ENCODE measurements around the gene NBEA.
"Not testable (repeated sequence)": the region's sequence is repeated elsewhere in the genome, so short reads cannot be mapped to it uniquely, and the experiment has no call there.

The NBEA gene

GRCh38 chr13:34988330-34988791 lies 46.3 kb downstream of the NBEA start:
- Mint-ChIP-seq H3K27me3 (no peaks in the 10 kb centered on the region), H3K4me1 (ENCODE audit: low read depth) (no peaks in the 10 kb centered on the region), H3K27ac (no peak overlapping the region), H3K36me3 (ENCODE audit: low read depth) (no peaks in the 10 kb centered on the region), H3K9me3 (peaks cover 72% of the 10 kb centered on the region), H3K4me3 (no peak overlapping the region)
- intact Hi-C loops (cut with micrococcal nuclease), result no loop called here

DNA sequence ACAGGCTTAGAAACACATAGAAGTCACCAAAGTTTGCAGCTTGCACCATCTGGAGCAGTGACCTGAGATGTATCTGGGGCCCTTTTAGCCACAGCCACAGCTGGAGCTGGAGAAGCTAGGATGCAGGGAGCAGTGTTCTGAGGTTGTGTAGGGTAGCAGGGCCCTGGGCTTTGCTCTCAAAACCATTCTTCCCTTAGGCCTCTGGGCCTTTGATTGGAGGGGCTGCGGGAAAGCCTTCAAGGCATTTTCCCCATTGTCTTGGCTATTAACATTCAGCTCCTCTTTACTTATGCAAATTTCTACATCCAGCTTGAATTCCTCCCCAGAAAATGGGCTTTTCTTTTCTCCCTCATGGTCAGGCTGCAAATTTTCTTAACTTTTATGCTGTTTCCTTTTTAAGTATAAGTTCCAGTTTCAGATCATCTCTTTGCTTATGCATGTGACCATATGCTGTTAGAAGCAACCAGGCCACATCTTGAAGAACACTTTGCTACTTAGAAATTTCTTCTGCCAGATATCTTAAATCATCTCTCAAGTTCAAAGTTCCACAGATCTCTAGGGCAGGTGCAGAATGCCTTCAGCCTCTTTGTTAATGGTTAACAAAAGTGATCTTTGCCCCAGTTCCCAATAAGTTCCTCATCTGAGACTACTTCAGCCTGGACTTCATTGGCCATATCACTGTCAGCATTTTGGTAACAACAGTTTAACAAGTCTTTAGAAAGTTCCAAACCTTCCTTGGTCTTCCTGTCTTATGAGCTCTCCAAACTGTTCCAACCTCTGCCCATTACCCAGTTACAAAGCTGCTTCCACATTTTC lies 48.5 kb downstream of the NBEA start:
- Mint-ChIP-seq H3K9me3 (peaks cover 58% of the 10 kb centered on the region), H3K27ac (no peak overlapping the region), H3K4me1 (ENCODE audit: low read depth) (no peaks in the 10 kb centered on the region), H3K4me3 (no peak overlapping the region), H3K36me3 (ENCODE audit: low read depth) (no peaks in the 10 kb centered on the region), H3K27me3 (no peaks in the 10 kb centered on the region)
- intact Hi-C loops (cut with micrococcal nuclease), result no loop called here

DNA sequence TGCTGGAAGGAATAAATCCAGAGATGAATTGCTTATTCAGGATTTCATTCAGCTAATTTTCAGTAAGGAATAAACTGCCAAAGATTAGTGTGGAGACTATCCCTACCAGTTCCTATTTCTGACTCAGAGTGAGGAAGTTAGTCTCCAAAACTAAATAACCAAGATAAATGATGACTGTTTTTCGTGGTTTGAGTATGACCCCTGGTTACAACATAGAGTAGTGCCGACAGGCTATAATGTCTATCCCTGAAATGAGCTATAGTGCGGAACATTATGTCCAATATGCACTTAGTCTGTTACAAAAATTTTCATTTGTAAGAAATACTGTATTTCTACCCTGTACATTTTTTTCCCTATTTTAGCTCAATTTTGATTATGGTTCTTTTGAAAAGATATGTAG lies 51.4 kb downstream of the NBEA start:
- H3K27me3 Mint-ChIP-seq, result no peaks in the 10 kb centered on the region
- no peak overlapping the region for H3K27ac Mint-ChIP-seq
- no peaks in the 10 kb centered on the region for H3K4me1 Mint-ChIP-seq (ENCODE audit: low read depth)
- H3K9me3 Mint-ChIP-seq, result peaks cover 42% of the 10 kb centered on the region
- no peaks in the 10 kb centered on the region for H3K36me3 Mint-ChIP-seq (ENCODE audit: low read depth)
- intact Hi-C loops (cut with micrococcal nuclease), result no loop called here
- H3K4me3 Mint-ChIP-seq, result no peak overlapping the region

- intact Hi-C loops (cut with micrococcal nuclease); H3K27ac Mint-ChIP-seq; H3K4me1 Mint-ChIP-seq (ENCODE audit: low read depth); H3K4me3 Mint-ChIP-seq; H3K36me3 Mint-ChIP-seq (ENCODE audit: low read depth); H3K27me3 Mint-ChIP-seq: not testable (repeated sequence)
- H3K9me3 Mint-ChIP-seq, result peaks cover 43% of the 10 kb centered on the region
Observed at GRCh38 chr13:35003734-35004133, 61.7 kb downstream of the NBEA start.

DNA sequence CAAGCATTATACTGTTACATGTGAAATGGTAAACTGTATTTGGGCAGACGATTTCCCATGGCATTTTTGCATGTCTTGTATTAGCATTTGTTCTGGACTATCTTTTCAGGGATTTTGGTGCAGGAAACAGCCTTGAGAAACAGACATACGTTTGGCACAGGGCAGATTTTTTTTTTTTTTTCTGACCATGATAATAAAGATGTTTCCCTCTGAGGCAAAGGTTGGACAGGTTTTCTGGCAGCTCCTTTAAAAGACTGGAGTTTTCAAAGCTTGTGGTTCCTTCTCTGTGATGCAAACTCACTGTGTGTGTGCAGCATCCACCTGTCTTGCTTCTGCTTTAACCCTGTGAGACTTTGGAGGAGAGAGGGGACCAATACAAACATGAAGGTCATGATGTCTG lies 63.0 kb downstream of the NBEA start:
- Mint-ChIP-seq H3K27me3 (no peaks in the 10 kb centered on the region), H3K4me3 (no peak overlapping the region), H3K27ac (no peak overlapping the region), H3K9me3 (peaks cover 44% of the 10 kb centered on the region), H3K4me1 (ENCODE audit: low read depth) (no peaks in the 10 kb centered on the region), H3K36me3 (ENCODE audit: low read depth) (no peaks in the 10 kb centered on the region)
- intact Hi-C loops (cut with micrococcal nuclease), result no loop called here

DNA sequence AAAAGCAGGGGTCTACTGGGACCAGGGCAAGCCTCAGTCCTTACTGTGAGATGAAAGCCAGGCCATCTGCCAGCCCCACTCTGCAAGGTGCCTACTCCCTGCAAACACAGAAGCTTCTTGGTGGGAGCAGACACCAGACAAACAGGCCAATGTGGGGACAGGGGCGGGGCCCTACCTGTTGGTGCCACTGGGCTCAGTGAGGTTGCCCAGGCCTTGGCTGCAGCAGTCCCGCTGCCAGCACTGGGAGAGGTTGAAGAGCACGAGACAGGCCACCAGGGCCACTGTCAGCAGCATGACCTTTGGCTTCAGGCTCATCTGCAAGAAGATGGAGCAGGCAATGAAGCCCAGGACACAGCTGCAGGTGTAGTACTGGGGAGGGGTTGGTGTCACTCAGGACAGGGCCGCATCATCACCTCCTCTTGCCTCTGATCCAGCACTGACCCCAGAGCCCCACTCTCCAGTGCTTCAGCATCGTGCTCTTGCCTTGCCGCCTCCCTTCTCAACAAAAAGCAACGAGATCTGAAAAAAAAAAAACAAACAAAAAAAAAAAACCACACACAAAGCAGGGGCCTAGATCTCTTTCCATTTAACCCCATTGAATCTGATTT lies 72.6 kb downstream of the NBEA start:
- no peaks in the 10 kb centered on the region for H3K27me3 Mint-ChIP-seq
- intact Hi-C loops (cut with micrococcal nuclease), result no loop called here
- H3K36me3 Mint-ChIP-seq (ENCODE audit: low read depth), result no peaks in the 10 kb centered on the region
- H3K27ac Mint-ChIP-seq, result no peak overlapping the region
- H3K4me1 Mint-ChIP-seq (ENCODE audit: low read depth), result no peaks in the 10 kb centered on the region
- no peak overlapping the region for H3K4me3 Mint-ChIP-seq
- H3K9me3 Mint-ChIP-seq, result peaks cover 5% of the 10 kb centered on the region

DNA sequence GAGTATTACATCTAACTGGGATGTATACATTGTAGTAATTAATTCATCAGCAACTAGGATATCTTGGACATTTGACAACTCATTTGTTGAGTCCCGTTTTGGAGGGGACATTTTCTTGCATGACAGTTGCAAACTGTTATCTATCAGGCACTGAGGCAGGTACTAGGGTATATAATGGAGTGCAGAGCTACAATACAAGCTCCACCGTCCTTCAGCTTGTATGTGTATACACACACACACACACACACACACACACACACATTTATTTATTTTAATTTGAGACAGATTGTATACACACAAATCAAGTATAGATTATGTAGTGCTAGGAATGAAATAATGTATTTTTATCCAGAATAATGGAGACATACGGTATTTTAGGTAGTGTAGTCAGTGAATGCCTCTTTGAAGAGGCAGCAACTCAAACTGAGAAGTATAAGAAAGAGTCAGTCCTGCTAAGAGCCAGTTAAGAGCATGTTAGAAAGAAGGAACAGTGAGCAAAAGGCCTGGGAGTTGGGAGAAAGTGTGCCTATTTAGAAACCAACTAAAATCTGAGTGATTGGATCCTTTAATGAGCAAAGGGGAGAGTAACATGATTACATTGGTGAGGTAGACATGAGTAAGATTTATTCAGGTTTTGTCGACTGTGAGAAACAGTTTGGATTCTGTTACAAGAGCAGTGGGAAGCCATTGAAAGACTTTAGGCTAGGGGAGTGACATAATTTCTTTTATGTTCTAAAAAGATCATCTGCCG lies 74.5 kb downstream of the NBEA start:
- peaks cover 11% of the 10 kb centered on the region for H3K9me3 Mint-ChIP-seq
- H3K4me1 Mint-ChIP-seq (ENCODE audit: low read depth), result no peaks in the 10 kb centered on the region
- H3K36me3 Mint-ChIP-seq (ENCODE audit: low read depth), result no peaks in the 10 kb centered on the region
- intact Hi-C loops (cut with micrococcal nuclease), result no loop called here
- no peak overlapping the region for H3K27ac Mint-ChIP-seq
- H3K27me3 Mint-ChIP-seq, result no peaks in the 10 kb centered on the region
- no peak overlapping the region for H3K4me3 Mint-ChIP-seq

GRCh38 chr13:35025314-35025713 lies 83.2 kb downstream of the NBEA start:
- Mint-ChIP-seq H3K4me3 (no peak overlapping the region), H3K4me1 (ENCODE audit: low read depth) (no peaks in the 10 kb centered on the region), H3K9me3 (peaks cover 48% of the 10 kb centered on the region), H3K36me3 (ENCODE audit: low read depth) (no peaks in the 10 kb centered on the region), H3K27ac (no peak overlapping the region), H3K27me3 (no peaks in the 10 kb centered on the region)
- intact Hi-C loops (cut with micrococcal nuclease), result no loop called here

- no peak overlapping the region for H3K27ac Mint-ChIP-seq
- H3K4me1 Mint-ChIP-seq (ENCODE audit: low read depth), result no peaks in the 10 kb centered on the region
- intact Hi-C loops (cut with micrococcal nuclease), result no loop called here
- H3K4me3 Mint-ChIP-seq, result no peak overlapping the region
- peaks cover 49% of the 10 kb centered on the region for H3K9me3 Mint-ChIP-seq
- H3K36me3 Mint-ChIP-seq (ENCODE audit: low read depth), result no peaks in the 10 kb centered on the region
- H3K27me3 Mint-ChIP-seq, result no peaks in the 10 kb centered on the region
Observed at GRCh38 chr13:35028338-35028867, 86.3 kb downstream of the NBEA start.

GRCh38 chr13:35039012-35039411 lies 96.9 kb downstream of the NBEA start:
- Mint-ChIP-seq H3K36me3 (ENCODE audit: low read depth) (no peaks in the 10 kb centered on the region), H3K4me3 (no peak overlapping the region), H3K27me3 (no peaks in the 10 kb centered on the region), H3K27ac (no peak overlapping the region), H3K9me3 (peaks cover 42% of the 10 kb centered on the region), H3K4me1 (ENCODE audit: low read depth) (no peaks in the 10 kb centered on the region)
- intact Hi-C loops (cut with micrococcal nuclease), result no loop called here

DNA sequence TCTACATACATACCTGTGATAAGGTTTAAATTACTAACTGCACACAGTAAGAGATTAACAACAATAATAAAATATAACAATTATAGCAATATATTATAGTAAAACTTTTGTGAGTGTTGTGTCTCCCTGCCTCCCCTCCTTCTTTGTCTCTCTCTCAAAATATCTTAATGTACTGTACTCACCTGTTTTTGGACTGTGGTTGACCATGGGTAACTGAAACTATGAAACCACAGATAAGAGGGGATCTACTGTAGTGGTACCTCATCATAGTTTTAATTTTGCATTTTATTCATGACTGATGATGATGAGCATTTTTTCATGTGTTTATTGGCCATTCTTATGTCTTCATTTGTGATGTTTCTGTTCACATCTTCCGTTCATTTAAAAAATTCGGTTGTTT lies 104.5 kb downstream of the NBEA start:
- Mint-ChIP-seq H3K27me3 (no peaks in the 10 kb centered on the region), H3K9me3 (no peaks in the 10 kb centered on the region), H3K27ac (no peak overlapping the region), H3K36me3 (ENCODE audit: low read depth) (no peaks in the 10 kb centered on the region), H3K4me1 (ENCODE audit: low read depth) (no peaks in the 10 kb centered on the region), H3K4me3 (no peak overlapping the region)
- intact Hi-C loops (cut with micrococcal nuclease), result no loop called here

GRCh38 chr13:35055705-35056104 lies 113.6 kb downstream of the NBEA start:
- Mint-ChIP-seq H3K36me3 (ENCODE audit: low read depth) (no peaks in the 10 kb centered on the region), H3K27me3 (no peaks in the 10 kb centered on the region), H3K9me3 (no peaks in the 10 kb centered on the region), H3K27ac (no peak overlapping the region), H3K4me1 (ENCODE audit: low read depth) (no peaks in the 10 kb centered on the region), H3K4me3 (no peak overlapping the region)
- intact Hi-C loops (cut with micrococcal nuclease), result no loop called here

- H3K4me3 Mint-ChIP-seq, result no peak overlapping the region
- no peaks in the 10 kb centered on the region for H3K9me3 Mint-ChIP-seq
- no peaks in the 10 kb centered on the region for H3K27me3 Mint-ChIP-seq
- H3K4me1 Mint-ChIP-seq (ENCODE audit: low read depth), result no peaks in the 10 kb centered on the region
- H3K36me3 Mint-ChIP-seq (ENCODE audit: low read depth), result no peaks in the 10 kb centered on the region
- intact Hi-C loops (cut with micrococcal nuclease), result no loop called here
- no peak overlapping the region for H3K27ac Mint-ChIP-seq
Observed at GRCh38 chr13:35057858-35058257, 115.8 kb downstream of the NBEA start.

- intact Hi-C loops (cut with micrococcal nuclease); H3K36me3 Mint-ChIP-seq (ENCODE audit: low read depth); H3K27ac Mint-ChIP-seq; H3K27me3 Mint-ChIP-seq; H3K9me3 Mint-ChIP-seq; H3K4me3 Mint-ChIP-seq; H3K4me1 Mint-ChIP-seq (ENCODE audit: low read depth): not testable (repeated sequence)
Observed at GRCh38 chr13:35058585-35058984, 116.5 kb downstream of the NBEA start.

Data from dendritic cell treated with granulocyte-macrophage colony-stimulating factor and Interleukin-4, amounts not matched to agents 40 ng/mL and 50 ng/mL, for 4 days (primary cell).